Activated naive CD8-positive, alpha-beta T cell treated with anti-CD3 and anti-CD28 coated beads, Interleukin-2, amount 50 U/mL, for 24 hours (primary cell): ENCODE data around the gene MCOLN2.
"Not testable (repeated sequence)": the region's sequence is repeated elsewhere in the genome, so short reads cannot be mapped to it uniquely, and the experiment has no call there.

Source experiments
- ATAC-seq: fragments of 150-1000 bp; cut with Tn5 transposase; one replicate; pipeline ENCODE4 v1.10.0; 2021
- DNase-seq: peaks from one replicate; pipeline ENCODE4 v3.0.0; 2021
- H3K27ac Mint-ChIP-seq: one replicate; pipeline ENCODE4 v1.8.0; 2021; ENCODE audit warnings: mild to moderate bottlenecking, mixed read lengths
- H3K27me3 Mint-ChIP-seq: one replicate; pipeline ENCODE4 v1.8.0; 2021; ENCODE audit warnings: mixed read lengths
- H3K36me3 Mint-ChIP-seq: one replicate; pipeline ENCODE4 v1.8.0; 2021; ENCODE audit warnings: low read depth, mixed read lengths
- H3K4me1 Mint-ChIP-seq: one replicate; pipeline ENCODE4 v1.8.0; 2021; ENCODE audit warnings: mixed read lengths
- H3K4me3 Mint-ChIP-seq: one replicate; pipeline ENCODE4 v1.8.0; 2021; ENCODE audit warnings: mild to moderate bottlenecking, moderate library complexity, mixed read lengths
- H3K9me3 Mint-ChIP-seq: one replicate; pipeline ENCODE4 v1.8.0; 2021; ENCODE audit warnings: mixed read lengths

MCOLN2 gene

DNA sequence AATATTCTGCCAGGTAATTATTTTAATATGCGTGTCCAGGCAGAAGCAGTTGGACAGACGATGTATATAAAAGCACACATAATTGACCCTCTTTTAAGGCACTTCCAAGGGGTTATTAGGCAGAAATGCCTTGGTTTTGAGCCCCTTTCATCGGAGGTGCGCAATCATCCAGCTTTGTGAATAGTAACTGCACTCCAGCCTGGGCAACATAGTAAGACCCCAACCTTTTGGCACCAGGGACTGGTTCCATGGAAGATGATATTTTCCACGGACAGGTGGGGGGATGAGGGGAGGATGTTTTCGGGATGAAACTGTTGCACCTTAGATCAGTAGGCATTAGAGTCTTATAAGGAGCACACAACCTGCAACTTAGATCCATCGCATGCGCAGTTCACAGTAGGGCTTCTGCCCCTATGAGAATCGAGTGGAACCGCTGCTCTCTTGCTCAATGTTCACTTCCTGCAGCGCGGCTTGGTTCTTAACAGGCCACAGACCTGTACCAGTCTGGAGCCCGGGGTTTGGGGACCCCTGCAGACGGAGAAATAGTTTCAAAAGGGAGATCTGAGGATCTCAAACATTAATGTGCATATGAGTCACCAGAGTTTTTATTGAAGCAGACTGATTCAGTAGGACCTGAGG, 1.8 kb upstream of the MCOLN2 start:
- ATAC-seq (peak; percentile 62), DNase-seq (peak; percentile 36)
- Mint-ChIP-seq H3K27ac (peak overlapping the region; percentile 21), H3K4me3 (peak overlapping the region; percentile 84), H3K9me3 (peaks cover 8% of the 10 kb centered on the region), H3K36me3 (peaks cover 24% of the 10 kb centered on the region), H3K27me3 (peaks cover 26% of the 10 kb centered on the region), H3K4me1 (peaks cover 34% of the 10 kb centered on the region)

DNA sequence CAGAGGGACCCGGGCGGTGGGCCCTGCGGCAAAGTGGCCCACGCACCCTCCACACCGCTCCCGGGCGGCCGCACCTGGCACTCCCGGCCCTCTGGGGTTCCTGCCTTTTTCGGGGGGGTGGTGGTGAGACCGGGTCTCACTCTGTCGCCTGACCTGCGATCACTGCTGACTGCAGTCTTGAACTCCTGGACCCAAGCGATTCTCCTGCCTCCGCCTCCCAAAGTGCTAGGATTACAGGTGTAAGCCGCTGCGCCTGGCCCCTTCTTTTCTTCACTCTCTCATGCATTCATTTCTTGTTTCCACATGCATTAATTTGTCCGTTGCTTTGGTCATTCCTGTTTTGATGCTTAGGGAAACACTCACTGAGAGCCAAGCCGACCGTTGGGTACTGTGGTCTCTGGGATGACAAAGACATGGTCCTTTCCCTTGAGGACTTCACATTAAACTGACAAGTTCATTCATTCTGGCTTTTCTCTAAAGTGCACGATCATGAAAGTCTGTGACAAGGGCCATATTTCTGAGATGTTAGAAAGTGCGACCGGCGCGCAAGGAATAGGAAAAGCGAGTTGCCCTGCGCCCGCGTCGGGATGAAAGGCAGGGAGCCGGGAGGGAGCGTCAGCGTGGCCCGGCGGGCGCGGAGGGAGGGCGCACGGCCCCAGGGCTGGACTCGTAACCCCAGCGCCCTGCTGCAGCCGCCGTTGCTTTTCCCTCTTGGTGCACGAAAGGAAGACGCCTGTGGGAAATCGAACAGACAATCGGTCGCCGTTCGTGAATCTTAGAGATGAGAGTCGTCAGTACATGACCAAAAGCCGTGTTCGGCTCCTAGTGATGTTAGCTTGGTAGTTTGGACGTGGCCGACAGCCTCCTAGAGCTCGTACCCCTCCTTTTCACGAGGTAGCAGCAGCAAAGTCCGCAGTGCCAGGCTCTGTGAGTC, 1.0 kb upstream of the MCOLN2 start:
- H3K4me1 Mint-ChIP-seq, result peaks cover 39% of the 10 kb centered on the region
- peaks cover 25% of the 10 kb centered on the region for H3K27me3 Mint-ChIP-seq
- H3K4me3 Mint-ChIP-seq, result peak overlapping the region; percentile 84
- DNase-seq (peak; percentile 26), ATAC-seq (no peak)
- H3K9me3 Mint-ChIP-seq, result peaks cover 2% of the 10 kb centered on the region
- H3K27ac Mint-ChIP-seq, result peak overlapping the region; percentile 29
- peaks cover 22% of the 10 kb centered on the region for H3K36me3 Mint-ChIP-seq

DNA sequence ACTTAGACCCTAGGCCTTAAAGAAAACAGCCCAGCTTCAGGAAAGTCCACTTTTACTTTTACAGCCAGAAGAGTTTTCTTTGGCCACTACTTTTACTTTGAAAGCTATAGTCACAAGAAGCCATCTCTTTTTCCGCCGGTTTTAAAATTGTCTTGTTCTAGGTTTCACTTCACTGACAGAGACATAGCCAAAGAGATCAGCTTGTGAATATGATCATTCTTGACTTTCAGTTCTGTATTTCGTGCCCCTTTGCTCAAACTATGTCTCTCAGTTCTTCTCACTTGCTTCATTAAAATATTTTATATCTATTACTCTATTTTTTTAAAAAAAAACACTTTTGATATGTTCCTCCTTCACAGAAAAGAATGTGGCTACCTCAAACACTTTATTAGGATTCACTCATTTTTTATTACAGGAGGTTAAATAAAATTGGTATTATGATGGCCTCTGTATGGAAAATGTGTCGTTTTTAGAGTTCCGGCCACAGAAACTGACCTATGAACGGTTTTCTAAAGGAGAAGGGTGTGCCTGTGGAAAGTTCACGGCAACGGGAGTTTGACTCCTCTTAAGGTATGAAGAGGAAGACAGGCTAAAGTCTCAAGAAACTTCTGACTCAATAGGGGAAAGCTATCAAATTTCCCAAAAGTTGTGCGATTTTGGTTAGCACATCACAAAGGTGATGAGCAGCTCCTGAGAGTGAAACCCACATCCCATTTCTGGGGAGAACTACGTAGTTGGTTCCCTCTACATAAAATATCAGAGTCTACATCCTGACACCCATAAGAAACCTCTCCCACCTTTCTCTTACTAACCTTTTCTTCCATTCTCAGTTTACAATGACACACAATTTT, 1.2 kb downstream of the MCOLN2 start:
- Mint-ChIP-seq H3K4me1 (peaks cover 55% of the 10 kb centered on the region), H3K4me3 (peak overlapping the region; percentile 84), H3K36me3 (peaks cover 30% of the 10 kb centered on the region), H3K9me3 (no peaks in the 10 kb centered on the region), H3K27me3 (peaks cover 23% of the 10 kb centered on the region), H3K27ac (peak overlapping the region; percentile 69)
- ATAC-seq, result peak; percentile 53
- peak; percentile 18 for DNase-seq

DNA sequence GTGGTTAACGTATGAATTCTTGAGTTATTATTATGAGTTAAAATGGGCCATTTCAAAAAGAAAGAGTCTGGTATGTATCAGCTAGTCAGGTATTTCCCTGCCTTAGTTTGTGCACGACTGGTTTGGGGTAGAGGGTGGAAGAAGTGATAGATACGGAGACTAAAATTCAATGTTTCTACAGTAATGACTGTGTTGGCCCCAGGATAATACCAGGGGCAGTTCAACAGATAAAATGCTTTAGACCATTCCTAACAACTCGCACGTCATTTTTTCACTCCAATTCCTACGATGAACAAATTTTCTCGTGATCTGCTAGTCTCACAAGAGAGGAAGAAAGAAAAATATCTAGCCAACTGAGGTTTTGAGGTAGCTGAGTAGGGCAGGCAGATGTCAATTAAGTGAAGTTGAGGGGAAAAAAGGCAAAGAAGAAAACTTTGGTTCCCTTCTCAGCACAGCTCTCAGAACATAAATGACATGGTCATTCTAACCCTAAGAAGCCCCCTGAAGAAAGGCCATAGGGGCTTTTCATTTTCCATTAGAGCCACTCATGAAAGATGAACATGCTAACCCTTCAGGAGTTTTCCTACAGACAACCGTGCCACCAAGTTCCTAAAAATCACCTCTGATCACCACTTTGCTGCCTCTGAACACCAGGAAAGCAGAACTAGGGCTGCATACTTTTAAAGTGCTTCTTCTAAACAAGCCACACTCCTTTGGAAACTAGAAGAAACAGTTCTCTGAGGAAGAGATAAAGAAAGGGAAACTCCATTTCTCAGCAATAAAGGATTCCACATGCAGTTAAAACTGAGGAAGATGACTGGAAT, 5.6 kb downstream of the MCOLN2 start:
- Mint-ChIP-seq H3K9me3 (no peaks in the 10 kb centered on the region), H3K4me1 (peaks cover 57% of the 10 kb centered on the region), H3K27ac (peak overlapping the region; percentile 82), H3K36me3 (peaks cover 37% of the 10 kb centered on the region), H3K4me3 (peak overlapping the region; percentile 50), H3K27me3 (no peaks in the 10 kb centered on the region)
- ATAC-seq (peak; percentile 55), DNase-seq (no peak)

DNA sequence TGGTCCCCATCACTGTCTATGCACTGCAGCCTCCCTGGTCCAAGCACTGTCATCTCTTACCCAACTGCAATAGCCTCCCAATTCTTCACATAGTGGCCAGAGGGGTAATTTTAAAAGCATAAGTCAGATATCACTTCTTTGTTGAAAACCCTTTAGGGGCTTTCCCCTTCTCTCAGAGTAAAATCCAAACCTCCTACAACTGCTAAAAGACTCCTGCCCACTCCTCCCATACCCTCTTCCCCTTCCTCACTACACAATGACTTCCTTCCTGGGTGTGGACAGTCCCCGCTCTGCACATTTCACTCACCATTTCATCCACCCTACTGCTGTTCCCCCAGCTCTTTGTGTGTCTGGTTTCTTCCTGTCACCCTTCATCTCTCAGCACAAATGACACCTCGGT, 8.3 kb downstream of the MCOLN2 start:
- Mint-ChIP-seq H3K27ac (peak overlapping the region; percentile 60), H3K27me3 (peaks cover 2% of the 10 kb centered on the region), H3K4me3 (no peak overlapping the region)

DNA sequence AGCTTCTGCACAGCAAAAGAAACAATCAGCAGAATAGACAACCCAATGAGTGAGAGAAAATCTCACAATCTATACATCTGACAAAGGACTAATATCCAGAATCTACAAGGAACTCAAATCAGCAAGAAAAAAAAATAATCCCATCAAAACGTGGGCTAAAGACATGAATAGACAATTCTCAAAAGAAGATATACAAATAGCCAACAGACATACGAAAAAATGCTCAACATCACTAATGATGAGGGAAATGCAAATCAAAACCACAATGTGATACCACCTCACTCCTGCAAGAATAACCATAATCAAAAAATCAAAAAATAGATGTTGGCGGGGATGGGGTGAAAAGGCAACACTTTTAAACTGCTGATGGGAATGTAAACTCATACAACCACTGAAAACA, 10.4 kb downstream of the MCOLN2 start:
- Mint-ChIP-seq H3K4me1 (peaks cover 32% of the 10 kb centered on the region), H3K36me3 (peaks cover 31% of the 10 kb centered on the region)
- H3K27ac Mint-ChIP-seq, H3K9me3 Mint-ChIP-seq, H3K4me3 Mint-ChIP-seq, DNase-seq, ATAC-seq, H3K27me3 Mint-ChIP-seq: not testable (repeated sequence)

More for the DNA sequence above, 8.3 kb downstream of the MCOLN2 start:
- DNase-seq (no peak), ATAC-seq (peak; percentile 87)
- Mint-ChIP-seq H3K9me3 (no peaks in the 10 kb centered on the region), H3K4me1 (peaks cover 46% of the 10 kb centered on the region), H3K36me3 (peaks cover 37% of the 10 kb centered on the region)

DNA sequence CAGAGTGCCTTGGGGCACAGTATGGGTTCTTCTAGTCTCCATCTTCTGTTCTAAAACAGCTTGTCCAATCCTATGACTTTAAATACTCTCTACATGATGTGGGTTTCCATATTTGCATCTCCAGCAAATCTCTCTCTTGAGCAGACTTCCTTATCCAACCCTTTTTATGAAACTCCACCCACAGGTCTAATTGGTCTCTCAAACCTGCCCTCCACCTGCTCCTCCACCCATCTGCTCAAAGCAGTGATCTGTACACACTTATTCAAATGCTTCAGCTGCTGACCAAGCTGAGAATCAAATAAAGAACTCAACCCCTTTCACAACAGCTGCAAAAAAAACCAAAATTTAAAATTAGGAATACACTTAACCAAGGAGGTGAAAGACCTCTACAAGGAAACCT, 11.5 kb downstream of the MCOLN2 start:
- DNase-seq (no peak), ATAC-seq (no peak)
- Mint-ChIP-seq H3K4me1 (peaks cover 27% of the 10 kb centered on the region), H3K4me3 (no peak overlapping the region), H3K9me3 (peaks cover 7% of the 10 kb centered on the region), H3K36me3 (peaks cover 37% of the 10 kb centered on the region), H3K27me3 (peaks cover 2% of the 10 kb centered on the region), H3K27ac (no peak overlapping the region)

DNA sequence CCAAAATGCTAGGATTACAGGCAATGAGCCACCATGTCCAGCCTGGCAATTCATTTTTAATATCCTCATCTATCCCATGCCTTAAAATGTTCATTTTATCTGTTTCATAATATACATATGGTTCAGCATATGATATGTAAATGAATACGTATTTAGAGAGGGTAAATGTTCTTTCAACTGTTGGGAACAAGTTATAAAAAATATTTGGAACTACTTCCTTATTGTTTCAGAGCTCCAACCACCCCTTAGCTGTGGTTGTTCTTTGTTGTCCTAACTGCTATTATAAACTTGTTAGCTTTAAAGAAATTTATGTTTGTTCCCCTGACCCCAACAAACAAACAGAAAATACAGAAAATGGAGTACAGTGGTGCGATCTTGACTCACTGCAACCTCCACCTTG, 14.5 kb downstream of the MCOLN2 start:
- DNase-seq (no peak), ATAC-seq (no peak)
- Mint-ChIP-seq H3K27ac (no peak overlapping the region), H3K9me3 (peaks cover 7% of the 10 kb centered on the region), H3K4me1 (peaks cover 21% of the 10 kb centered on the region), H3K27me3 (peaks cover 4% of the 10 kb centered on the region), H3K36me3 (peaks cover 51% of the 10 kb centered on the region), H3K4me3 (no peak overlapping the region)

DNA sequence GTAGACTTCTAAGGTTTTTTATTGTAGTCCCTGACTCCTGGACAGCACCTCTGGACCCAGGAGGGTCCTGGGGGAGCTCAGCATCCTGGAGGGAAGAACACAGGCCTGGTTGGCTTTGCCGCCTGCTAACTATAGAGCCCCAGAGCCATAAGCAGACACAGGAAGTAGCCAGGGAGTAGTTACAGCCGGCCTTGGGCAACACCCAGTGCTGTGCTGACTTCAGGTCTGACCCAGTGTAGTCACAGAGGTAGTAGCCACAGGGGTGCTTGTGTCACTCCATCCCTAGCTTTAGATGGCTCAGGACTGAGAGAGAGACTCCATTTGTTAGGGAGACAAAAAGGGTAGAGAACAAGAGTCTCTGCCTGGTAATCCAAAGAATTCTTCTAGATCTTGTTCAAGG, 21.9 kb downstream of the MCOLN2 start:
- no peak for DNase-seq
- H3K36me3 Mint-ChIP-seq, result peaks cover 27% of the 10 kb centered on the region
- peaks cover 1% of the 10 kb centered on the region for H3K27me3 Mint-ChIP-seq
- H3K9me3 Mint-ChIP-seq, result no peaks in the 10 kb centered on the region
- H3K4me1 Mint-ChIP-seq, result peaks cover 62% of the 10 kb centered on the region
- ATAC-seq, result no peak
- peak overlapping the region; percentile 30 for H3K27ac Mint-ChIP-seq
- no peak overlapping the region for H3K4me3 Mint-ChIP-seq

DNA sequence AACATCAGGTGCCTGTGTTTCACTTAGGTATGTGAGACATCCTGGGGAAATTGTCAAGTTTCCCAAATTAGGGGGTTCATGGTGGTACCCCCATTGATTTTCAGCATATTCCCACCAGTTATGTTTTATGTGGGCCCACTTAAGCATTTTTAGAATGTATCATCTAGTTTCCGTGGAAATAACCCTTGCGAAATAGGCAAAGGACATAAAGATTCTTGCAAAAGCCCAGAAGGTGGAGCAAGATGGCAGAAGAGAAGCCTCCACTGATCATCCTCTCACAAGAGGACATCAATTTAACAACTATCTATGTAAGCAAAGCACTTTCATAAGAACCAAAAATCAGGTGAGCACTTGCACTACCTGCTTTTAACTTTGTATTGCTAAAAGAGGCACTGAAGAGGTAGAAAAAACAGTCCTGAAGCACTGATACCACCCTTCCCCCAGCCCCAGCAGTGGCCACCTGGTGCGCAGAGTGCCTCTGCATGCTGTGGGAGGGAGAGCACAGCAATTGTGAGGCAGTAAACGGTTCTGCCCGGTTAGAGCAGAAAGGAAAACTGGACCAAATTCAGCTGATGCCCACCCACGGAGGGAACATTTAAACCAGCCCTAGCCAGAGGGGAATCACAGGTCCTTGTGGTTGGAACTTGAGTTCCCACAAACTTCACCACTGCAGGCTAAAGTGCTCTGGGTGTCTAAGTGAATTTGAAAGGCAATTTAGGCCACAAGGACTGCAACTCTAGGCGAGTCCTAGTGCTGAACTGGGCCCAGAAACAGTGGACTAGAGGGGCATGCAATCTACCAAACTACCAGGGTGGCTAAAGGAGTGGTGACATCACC, 23.2 kb downstream of the MCOLN2 start:
- DNase-seq (peak; percentile 42), ATAC-seq (peak; percentile 58)
- peaks cover 63% of the 10 kb centered on the region for H3K4me1 Mint-ChIP-seq
- peak overlapping the region; percentile 65 for H3K27ac Mint-ChIP-seq
- H3K36me3 Mint-ChIP-seq, result peaks cover 22% of the 10 kb centered on the region
- H3K27me3 Mint-ChIP-seq, result no peaks in the 10 kb centered on the region
- no peak overlapping the region for H3K4me3 Mint-ChIP-seq
- H3K9me3 Mint-ChIP-seq, result no peaks in the 10 kb centered on the region

DNA sequence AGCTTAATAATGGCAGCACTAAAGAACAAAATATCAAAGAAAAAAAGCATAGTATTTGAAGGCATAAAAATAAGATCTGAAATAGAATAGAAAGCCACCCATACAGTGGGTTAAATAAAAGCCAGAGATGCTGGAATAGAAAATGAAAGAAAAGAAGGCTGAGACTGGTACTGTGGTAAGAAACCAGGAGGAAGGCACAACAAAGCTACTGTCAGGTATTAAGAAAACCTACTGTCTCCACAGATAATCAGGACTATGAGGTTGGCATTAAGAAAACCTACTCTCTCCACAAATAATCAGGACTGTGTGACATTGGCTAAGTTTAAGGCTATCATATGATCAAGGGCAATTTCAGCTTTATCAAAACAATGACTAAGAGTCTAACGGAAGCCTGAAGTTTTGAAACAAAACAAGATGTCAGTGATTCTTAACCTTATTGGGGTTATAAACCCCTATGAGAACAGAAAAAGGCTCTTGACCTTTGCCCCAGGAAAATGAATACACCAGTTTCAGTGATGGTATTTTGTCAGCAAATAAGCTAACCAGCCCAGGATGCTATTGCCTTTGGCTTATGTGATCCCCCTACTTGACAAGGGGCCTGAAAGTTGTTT, 24.4 kb downstream of the MCOLN2 start:
- DNase-seq (no peak), ATAC-seq (peak; percentile 4)
- Mint-ChIP-seq H3K9me3 (no peaks in the 10 kb centered on the region), H3K36me3 (peaks cover 20% of the 10 kb centered on the region), H3K4me1 (peaks cover 63% of the 10 kb centered on the region), H3K27me3 (no peaks in the 10 kb centered on the region), H3K27ac (no peak overlapping the region), H3K4me3 (no peak overlapping the region)

DNA sequence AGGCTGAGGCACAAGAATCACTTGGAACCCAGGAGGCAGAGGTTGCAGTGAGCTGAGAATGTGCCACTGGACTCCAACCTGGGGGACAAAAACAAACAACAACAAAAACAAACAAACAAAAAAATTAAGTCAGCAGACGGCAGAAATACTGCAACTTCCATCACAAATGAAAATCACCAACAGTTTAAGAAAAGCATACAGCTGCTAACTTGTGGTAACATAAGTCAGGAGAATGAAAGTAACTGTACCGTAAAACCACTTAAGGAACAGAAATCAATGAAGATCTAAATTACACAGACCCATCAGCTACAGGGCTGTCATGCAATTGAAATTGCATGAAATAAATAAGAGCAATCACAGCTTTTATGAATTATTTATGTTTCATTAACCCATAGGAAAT, 25.0 kb downstream of the MCOLN2 start:
- ATAC-seq (no peak), DNase-seq (no peak)
- Mint-ChIP-seq H3K27ac (no peak overlapping the region), H3K27me3 (no peaks in the 10 kb centered on the region), H3K9me3 (no peaks in the 10 kb centered on the region), H3K4me1 (peaks cover 63% of the 10 kb centered on the region), H3K4me3 (no peak overlapping the region), H3K36me3 (peaks cover 16% of the 10 kb centered on the region)
